ENCODE measurements around the gene DCBLD1. TPM values are rescaled to one million over a fixed set of nuclear protein-coding genes. Genes with fewer than 3 reads are reported as not detected.

The DCBLD1 gene
- total RNA-seq, 2 experiments from 2014 or later, result 1.3 to 1.4 TPM

GRCh38 chr6:117518870-117519269 lies 36.4 kb downstream of the DCBLD1 start:
- ChIA-PET POLR2A (no interaction called here), CTCF (no interaction called here)
- peaks cover 15% of the 10 kb centered on the region for H3K27me3 Mint-ChIP-seq
- no peak for DNase-seq
- H3K27me3 ChIP-seq (ENCODE audit: control insufficient read depth in 1 of 2, insufficient read depth in 2 of 2, low read length in 2 of 2), result peaks cover under 1 to 2% of the 10 kb centered on the region in 2 experiments
- H3K4me3 Mint-ChIP-seq, result no peak overlapping the region
- TF ChIP-seq, protein P1, sequence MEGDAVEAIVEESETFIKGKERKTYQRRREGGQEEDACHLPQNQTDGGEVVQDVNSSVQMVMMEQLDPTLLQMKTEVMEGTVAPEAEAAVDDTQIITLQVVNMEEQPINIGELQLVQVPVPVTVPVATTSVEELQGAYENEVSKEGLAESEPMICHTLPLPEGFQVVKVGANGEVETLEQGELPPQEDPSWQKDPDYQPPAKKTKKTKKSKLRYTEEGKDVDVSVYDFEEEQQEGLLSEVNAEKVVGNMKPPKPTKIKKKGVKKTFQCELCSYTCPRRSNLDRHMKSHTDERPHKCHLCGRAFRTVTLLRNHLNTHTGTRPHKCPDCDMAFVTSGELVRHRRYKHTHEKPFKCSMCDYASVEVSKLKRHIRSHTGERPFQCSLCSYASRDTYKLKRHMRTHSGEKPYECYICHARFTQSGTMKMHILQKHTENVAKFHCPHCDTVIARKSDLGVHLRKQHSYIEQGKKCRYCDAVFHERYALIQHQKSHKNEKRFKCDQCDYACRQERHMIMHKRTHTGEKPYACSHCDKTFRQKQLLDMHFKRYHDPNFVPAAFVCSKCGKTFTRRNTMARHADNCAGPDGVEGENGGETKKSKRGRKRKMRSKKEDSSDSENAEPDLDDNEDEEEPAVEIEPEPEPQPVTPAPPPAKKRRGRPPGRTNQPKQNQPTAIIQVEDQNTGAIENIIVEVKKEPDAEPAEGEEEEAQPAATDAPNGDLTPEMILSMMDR (IDR thresholded peaks at IDR 0.05), result no peak
- intact Hi-C loops (cut with DNase I, micrococcal nuclease), result no loop called here
- no peak for ATAC-seq (ENCODE audit: poor library complexity)
- no peaks in the 10 kb centered on the region for H3K36me3 Mint-ChIP-seq (ENCODE audit: low read depth)
- no peaks in the 10 kb centered on the region for H3K4me1 ChIP-seq (ENCODE audit: insufficient read depth, low read length)
- no peaks in the 10 kb centered on the region for H3K4me1 Mint-ChIP-seq (ENCODE audit: low read depth)
- H3K9me3 Mint-ChIP-seq, result no peaks in the 10 kb centered on the region
- no peak overlapping the region for H3K27ac Mint-ChIP-seq
- H3K36me3 ChIP-seq (ENCODE audit: insufficient read depth, low read length), result no peaks in the 10 kb centered on the region
- H3K9me3 ChIP-seq (ENCODE audit: control insufficient read depth in 1 of 2, insufficient read depth in 1 of 2, low read length in 2 of 2), result no peaks in the 10 kb centered on the region
- no peak overlapping the region for H3K27ac ChIP-seq (ENCODE audit: low read depth in 1 of 2, low read length in 2 of 2)
- H3K4me3 ChIP-seq (ENCODE audit: low read length), result no peak overlapping the region

DNA sequence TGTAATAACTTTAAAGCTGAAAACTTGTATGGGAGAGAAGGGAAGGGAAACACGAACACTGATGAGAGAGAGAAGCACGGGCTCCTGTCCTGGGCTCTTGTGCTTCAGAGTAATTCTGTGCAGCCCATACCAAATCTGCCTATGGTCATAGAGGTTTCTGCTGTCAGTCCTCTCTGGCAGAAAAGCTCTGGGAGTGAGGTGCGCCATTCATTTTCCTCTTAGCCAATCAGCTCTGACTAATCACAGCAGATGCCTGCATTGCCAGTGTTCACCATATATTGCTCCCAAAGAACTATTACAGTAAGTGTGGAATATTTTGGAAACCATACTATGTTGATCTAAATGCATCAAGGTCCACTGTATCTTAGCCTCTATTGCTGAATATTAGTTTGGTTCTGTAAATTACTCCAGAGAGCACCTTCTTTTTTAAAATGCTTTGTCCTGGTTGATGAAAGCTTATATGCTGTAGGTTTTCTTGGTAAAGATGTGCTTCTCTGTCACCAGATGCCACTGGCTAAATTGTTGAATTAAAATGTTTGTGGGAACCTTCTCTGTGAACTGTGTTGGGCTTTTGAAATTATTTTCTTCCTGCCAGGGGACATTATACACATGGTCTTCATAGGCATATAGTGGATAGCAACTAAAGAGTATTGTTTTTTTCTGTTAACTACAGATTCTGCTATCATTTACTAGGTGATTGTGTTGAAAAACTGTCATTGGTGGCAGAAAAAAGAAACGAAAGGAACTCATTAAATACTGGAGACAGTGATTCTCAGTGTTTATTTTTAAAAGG lies 38.3 kb downstream of the DCBLD1 start:
- intact Hi-C loops (cut with DNase I, micrococcal nuclease), result no loop called here
- no peak for DNase-seq
- Mint-ChIP-seq H3K4me1 (ENCODE audit: low read depth) (no peaks in the 10 kb centered on the region), H3K27ac (no peak overlapping the region), H3K4me3 (no peak overlapping the region), H3K27me3 (peaks cover 13% of the 10 kb centered on the region), H3K9me3 (no peaks in the 10 kb centered on the region), H3K36me3 (ENCODE audit: low read depth) (no peaks in the 10 kb centered on the region)
- H3K27me3 ChIP-seq (ENCODE audit: control insufficient read depth in 1 of 2, insufficient read depth in 2 of 2, low read length in 2 of 2), result no peaks in the 10 kb centered on the region
- no peak overlapping the region for H3K27ac ChIP-seq (ENCODE audit: low read depth in 1 of 2, low read length in 2 of 2)
- H3K36me3 ChIP-seq (ENCODE audit: insufficient read depth, low read length), result no peaks in the 10 kb centered on the region
- H3K9me3 ChIP-seq (ENCODE audit: control insufficient read depth in 1 of 2, insufficient read depth in 1 of 2, low read length in 2 of 2), result no peaks in the 10 kb centered on the region
- POLR2A ChIA-PET, result no interaction called here
- H3K4me1 ChIP-seq (ENCODE audit: insufficient read depth, low read length), result no peaks in the 10 kb centered on the region
- CTCF ChIA-PET, result no interaction called here
- H3K4me3 ChIP-seq (ENCODE audit: low read length), result no peak overlapping the region
- no peak for ATAC-seq (ENCODE audit: poor library complexity)
- TF ChIP-seq, protein P1 (IDR thresholded peaks at IDR 0.05), result no peak

GRCh38 chr6:117521791-117522502 lies 39.5 kb downstream of the DCBLD1 start:
- Mint-ChIP-seq H3K4me3 (no peak overlapping the region), H3K27me3 (peaks cover 11% of the 10 kb centered on the region), H3K4me1 (ENCODE audit: low read depth) (no peaks in the 10 kb centered on the region), H3K9me3 (no peaks in the 10 kb centered on the region), H3K27ac (no peak overlapping the region), H3K36me3 (ENCODE audit: low read depth) (no peaks in the 10 kb centered on the region)
- ATAC-seq (ENCODE audit: poor library complexity) (no peak), DNase-seq (no peak)
- ChIA-PET CTCF (no interaction called here), POLR2A (no interaction called here)
- TF ChIP-seq, protein P1 (IDR thresholded peaks at IDR 0.05), result no peak
- no peaks in the 10 kb centered on the region for H3K27me3 ChIP-seq (ENCODE audit: control insufficient read depth in 1 of 2, insufficient read depth in 2 of 2, low read length in 2 of 2)
- no peaks in the 10 kb centered on the region for H3K4me1 ChIP-seq (ENCODE audit: insufficient read depth, low read length)
- H3K4me3 ChIP-seq (ENCODE audit: low read length), result no peak overlapping the region
- no peak overlapping the region for H3K27ac ChIP-seq (ENCODE audit: low read depth in 1 of 2, low read length in 2 of 2)
- no peaks in the 10 kb centered on the region for H3K9me3 ChIP-seq (ENCODE audit: control insufficient read depth in 1 of 2, insufficient read depth in 1 of 2, low read length in 2 of 2)
- no peaks in the 10 kb centered on the region for H3K36me3 ChIP-seq (ENCODE audit: insufficient read depth, low read length)
- intact Hi-C loops (cut with DNase I, micrococcal nuclease), result no loop called here
